ENCODE measurements around the gene HOXA5.

DNA sequence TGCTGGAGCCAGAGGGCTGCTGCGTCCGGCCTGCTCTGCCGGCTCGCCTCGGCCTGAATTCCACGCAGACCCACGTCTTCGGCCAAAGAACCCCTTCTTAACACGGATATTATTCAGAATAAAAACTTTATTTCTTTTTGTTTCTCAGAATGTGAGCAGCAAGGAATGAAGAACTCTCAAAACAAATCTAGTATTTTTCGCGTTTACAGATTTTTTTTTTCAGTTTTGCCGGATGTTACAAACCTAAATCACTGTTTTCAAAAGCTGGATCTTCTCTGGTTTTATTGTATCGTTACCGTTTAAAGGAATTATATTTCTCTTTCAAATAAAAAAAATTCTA is 36.6 kb downstream of the HOXA5 start:
- TF ChIP-seq POLR2A (IDR thresholded peaks at IDR 0.05; ENCODE audit: low read length) = no peak
- TF ChIP-seq GATA1 (IDR thresholded peaks at IDR 0.05; ENCODE audit: low read depth, low read length) = no peak

Data from erythroblast (primary cell).